AG09319 (cell line): ENCODE measurements around the gene TMEM184A.

Source experiments
- DNase-seq: peaks from one replicate; pipeline ENCODE4 v3.0.0-alpha.2; 2010; ENCODE audit warnings: low read depth; ENCODE audit errors: extremely low read depth
- TF ChIP-seq, protein P1 (sequence below): IDR thresholded peaks from 2 replicates; pipeline ENCODE4 v1.5.1; 2011; ENCODE audit warnings: low read depth, mild to moderate bottlenecking, inconsistent platforms, low read length, moderate library complexity

Gene TMEM184A

DNA sequence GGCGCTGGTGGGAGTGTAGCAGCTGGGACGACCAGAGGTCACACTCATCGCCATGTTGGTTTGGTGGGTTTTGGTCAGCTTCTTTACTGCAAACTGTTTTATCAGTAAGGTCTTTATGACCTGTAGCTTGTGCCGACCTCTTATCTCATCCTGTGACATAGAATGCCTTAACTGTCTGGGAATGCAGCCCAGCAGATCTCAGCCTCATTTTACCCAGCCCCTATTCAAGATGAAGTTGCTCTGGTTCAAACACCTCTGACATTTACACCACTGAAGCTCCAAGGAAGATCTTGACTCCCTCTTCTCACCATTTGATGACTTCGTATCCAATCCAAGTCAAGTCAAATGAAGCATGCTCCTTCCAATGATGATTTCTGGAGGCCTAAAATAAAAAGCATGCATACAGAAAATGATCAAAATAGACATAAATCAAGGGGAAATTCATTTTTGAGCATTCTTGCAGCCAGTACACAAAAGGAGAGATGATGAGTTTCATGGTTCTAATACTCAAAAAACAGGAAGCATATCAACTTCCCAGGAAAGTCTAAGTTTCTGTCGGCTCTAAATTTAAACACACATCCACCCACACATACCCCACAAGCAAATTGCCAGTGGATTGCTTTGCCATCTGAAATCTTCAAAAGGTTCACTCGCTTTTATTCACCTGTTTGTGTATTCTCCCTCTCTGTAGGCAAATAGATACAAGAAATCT, 16.3 kb upstream of the TMEM184A start:
- TF ChIP-seq, protein P1, sequence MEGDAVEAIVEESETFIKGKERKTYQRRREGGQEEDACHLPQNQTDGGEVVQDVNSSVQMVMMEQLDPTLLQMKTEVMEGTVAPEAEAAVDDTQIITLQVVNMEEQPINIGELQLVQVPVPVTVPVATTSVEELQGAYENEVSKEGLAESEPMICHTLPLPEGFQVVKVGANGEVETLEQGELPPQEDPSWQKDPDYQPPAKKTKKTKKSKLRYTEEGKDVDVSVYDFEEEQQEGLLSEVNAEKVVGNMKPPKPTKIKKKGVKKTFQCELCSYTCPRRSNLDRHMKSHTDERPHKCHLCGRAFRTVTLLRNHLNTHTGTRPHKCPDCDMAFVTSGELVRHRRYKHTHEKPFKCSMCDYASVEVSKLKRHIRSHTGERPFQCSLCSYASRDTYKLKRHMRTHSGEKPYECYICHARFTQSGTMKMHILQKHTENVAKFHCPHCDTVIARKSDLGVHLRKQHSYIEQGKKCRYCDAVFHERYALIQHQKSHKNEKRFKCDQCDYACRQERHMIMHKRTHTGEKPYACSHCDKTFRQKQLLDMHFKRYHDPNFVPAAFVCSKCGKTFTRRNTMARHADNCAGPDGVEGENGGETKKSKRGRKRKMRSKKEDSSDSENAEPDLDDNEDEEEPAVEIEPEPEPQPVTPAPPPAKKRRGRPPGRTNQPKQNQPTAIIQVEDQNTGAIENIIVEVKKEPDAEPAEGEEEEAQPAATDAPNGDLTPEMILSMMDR, result no peak
- no peak for DNase-seq

DNA sequence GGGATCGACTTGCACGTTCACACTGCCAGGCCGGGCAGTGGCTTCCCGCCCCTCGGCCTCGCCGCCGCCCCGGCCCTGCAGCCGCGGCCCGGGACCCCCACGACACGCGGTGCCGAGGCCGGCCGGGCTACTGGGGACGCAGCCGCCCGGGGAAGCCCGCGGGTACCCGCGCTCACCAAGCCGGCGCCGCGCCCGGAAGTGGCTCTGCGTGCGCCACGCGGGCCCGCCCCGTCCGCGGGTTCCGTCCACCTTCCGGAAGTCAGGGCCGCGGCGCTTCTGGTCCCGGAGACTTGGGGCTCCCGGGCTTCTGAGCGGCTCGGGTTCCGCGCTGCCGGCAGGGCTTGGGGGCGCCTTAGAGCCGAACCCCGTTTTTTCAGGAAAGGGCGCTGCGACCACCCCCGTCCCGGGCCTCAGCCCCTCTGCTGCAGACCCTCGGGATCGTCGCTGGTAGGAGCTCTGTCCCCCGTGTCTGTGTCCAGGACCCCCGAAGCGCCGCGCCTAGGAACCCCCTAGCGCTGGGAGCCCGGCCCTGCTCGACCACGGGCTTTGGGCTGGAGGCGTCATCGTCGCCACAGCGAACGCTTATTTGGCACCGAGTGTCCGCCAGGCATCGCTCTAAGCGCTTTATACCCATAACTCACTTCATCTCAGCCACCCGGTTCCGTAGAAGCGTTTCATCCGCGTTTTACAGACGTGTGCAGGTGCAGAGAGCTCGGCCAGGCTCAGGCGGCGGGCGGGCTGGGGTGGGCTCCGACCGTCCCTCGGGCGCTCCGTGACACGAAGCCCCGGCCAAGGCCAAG, 14.0 kb upstream of the TMEM184A start, which contains the start of gene PSMG3:
TSS of gene PSMG3 (minus strand) at position 200 of the 800 bp plus-strand sequence. CDS start 693 bp downstream, outside the sequence.
- peak; percentile 75 for DNase-seq
- TF ChIP-seq, protein P1, result peak; percentile 31

DNA sequence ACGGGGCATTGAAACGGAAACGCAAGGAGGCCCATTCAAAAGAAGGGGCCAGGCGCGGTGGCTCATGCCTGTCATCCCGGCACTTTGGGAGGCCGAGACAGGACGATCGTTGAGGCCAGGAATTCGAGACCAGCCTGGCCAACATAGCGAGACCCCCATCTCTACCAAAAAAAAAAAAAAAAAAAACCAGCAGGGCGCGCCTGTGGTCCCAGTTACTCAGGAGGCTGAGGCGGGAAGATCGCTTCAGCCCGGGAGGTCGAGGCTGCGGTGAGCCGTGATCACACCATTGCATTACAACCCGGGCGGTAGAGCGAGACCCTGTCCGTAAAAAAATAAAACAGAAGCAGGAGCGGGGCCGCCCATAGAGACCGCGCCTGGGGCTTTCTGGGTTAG, 13.4 kb upstream of the TMEM184A start:
- TF ChIP-seq, protein P1, result no peak
- no peak for DNase-seq

DNA sequence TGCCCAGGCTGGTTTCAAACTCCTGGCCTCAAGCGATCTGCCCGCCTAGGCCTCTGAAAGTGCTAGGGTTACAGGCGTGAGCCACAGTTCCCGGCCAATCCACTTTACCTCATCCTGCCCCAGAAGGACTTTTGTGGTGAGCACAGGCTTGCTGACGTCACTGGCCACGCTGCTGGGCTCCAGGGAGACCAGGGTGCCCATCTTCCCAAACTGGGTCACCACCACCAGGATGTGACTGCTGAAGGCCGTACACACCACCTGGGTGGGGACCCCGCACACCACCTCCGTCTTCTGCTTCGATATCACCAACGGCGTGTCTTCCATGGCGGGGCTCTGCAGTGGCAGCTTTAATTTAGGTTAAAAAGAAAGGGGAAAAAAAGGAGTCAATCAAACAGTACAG, 13.0 kb upstream of the TMEM184A start:
- DNase-seq, result no peak

DNA sequence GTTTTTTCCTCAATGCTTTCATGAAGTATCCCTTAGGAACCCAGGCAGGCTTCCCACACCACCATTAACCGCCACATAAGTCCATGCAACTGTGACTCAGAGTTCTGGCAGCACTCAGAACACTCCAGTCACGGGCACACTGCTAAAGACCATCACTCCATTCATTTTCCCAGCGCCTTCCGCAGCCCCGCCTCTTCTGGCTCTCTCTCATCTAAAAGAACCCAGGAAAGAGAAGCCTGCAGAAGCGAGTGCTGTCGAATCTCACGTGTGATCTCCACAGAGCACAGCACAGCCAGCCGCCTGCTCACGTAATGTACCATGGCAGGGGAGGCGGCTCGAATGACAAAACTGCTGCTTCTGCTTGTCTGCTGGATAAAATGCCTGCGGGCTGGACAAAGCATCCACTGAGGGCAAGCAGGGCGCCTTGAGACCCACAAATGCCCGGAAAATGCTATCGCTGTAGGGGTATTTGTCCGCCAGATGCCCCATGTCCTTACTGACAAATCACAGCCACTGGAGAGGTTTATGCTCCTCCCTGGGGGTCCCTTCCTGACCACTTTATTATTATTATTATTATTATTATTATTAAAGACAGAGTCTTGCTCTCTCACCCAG, 12.0 kb upstream of the TMEM184A start:
- TF ChIP-seq, protein P1, result no peak
- DNase-seq, result no peak

More for the DNA sequence above, 13.0 kb upstream of the TMEM184A start:
- TF ChIP-seq, protein P1, result no peak

DNA sequence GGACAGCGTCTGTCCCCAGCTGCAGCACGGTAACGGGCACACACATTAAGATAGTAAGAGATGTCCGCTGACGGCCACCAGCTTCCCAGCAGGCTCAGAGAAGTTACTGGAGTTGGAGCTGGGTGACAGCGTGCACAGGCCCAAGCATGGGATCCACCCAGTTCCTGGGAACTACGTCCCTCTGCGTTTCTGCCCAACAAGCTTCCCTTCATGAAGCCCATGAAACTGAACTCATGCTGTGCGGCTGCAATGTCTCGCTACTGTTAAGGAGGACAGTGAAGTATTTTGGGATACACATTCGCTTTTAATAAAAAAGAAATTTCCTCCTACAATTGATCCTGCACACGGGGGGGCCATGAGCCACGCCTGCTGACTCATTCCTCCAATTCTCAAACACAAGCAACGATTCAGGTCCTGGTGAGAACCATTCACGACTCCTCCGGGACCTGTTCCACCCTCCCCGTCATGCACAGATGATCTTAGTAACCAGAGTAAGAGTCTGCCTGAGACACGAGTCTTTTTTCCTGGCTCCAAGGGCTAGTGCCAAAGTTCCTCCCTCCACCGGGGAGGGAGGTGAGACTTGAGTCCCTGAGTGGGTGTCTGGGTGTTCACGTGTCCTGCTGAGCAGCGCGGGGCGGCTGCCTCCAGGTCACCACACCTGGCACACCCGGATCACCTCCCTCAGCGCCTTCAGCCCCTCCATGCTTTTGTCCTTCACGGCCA, 11.2 kb upstream of the TMEM184A start:
- DNase-seq, result no peak

More for the DNA sequence above, 11.2 kb upstream of the TMEM184A start:
- TF ChIP-seq, protein P1, result no peak
